ENCODE data around the gene KLHL30.

DNA sequence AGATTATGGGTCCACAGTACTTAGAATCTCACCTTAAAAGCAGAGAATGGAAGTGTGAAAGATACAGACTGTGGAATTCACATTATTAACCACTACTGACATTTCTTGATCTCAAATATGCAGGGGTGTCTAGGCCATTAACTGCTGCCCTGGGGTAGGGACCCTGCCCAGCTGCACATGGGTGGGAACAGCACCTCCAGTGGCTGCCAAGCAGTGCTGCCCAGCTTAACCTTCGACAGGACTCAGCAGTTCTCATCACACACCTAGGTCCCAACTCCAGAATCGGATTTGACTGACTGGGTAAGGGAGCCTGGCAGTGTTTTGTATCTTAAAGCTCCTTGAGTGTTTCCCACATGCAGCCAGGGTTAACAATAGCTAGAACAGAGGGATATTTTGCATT, 35.2 kb downstream of the KLHL30 start:
- TF ChIP-seq CTCF (IDR thresholded peaks at IDR 0.05) (peak in 1 of 6 experiments; percentile 14), POLR2A (IDR thresholded peaks at IDR 0.05) (no peak)

Data from esophagus squamous epithelium (tissue), 4 donors.